BE2C (cell line): ENCODE results near the gene ALOX15B.

ENCODE experiments used
- DNase-seq: peaks from one replicate; pipeline ENCODE4 v3.0.0-alpha.2; 2020
- H3K27me3 ChIP-seq: fragments of 250-450 bp; sonication (Bioruptor Pico); 2 replicates; pipeline ENCODE4 v1.5.1; 2020; ENCODE audit warnings: mild to moderate bottlenecking
- H3K36me3 ChIP-seq: fragments of 250-450 bp; sonication (Bioruptor Pico); 2 replicates; pipeline ENCODE4 v1.5.1; 2020; ENCODE audit warnings: mild to moderate bottlenecking
- H3K4me1 ChIP-seq: fragments of 250-450 bp; sonication (Bioruptor Pico); 2 replicates; pipeline ENCODE4 v1.5.1; 2020
- H3K4me3 ChIP-seq: 2 replicates; pipeline ENCODE4 v1.5.1; 2011; ENCODE audit warnings: low read depth, low read length
- H3K9me3 ChIP-seq: fragments of 250-450 bp; sonication (Bioruptor Pico); 2 replicates; pipeline ENCODE4 v1.5.1; 2020
- CTCF ChIP-seq: IDR thresholded peaks from 2 replicates; pipeline ENCODE4 v1.5.1; 2012; ENCODE audit warnings: mild to moderate bottlenecking, low read depth, low read length

The ALOX15B gene

GRCh38 chr17:8048736-8049135 is 9.9 kb downstream of the ALOX15B start:
- TF ChIP-seq CTCF = no peak
- no peaks in the 10 kb centered on the region for H3K27me3 ChIP-seq
- H3K36me3 ChIP-seq = no peaks in the 10 kb centered on the region
- no peak for DNase-seq
- H3K4me1 ChIP-seq = no peaks in the 10 kb centered on the region
- H3K4me3 ChIP-seq = no peak overlapping the region
- H3K9me3 ChIP-seq = no peaks in the 10 kb centered on the region

GRCh38 chr17:8051831-8052230 is 13.0 kb downstream of the ALOX15B start:
- no peak for TF ChIP-seq CTCF
- no peaks in the 10 kb centered on the region for H3K9me3 ChIP-seq
- no peaks in the 10 kb centered on the region for H3K4me1 ChIP-seq
- no peak overlapping the region for H3K4me3 ChIP-seq
- no peaks in the 10 kb centered on the region for H3K36me3 ChIP-seq
- DNase-seq = no peak
- no peaks in the 10 kb centered on the region for H3K27me3 ChIP-seq

GRCh38 chr17:8052256-8053252 is 13.7 kb downstream of the ALOX15B start:
- no peaks in the 10 kb centered on the region for H3K36me3 ChIP-seq
- H3K27me3 ChIP-seq = no peaks in the 10 kb centered on the region
- no peaks in the 10 kb centered on the region for H3K4me1 ChIP-seq
- no peaks in the 10 kb centered on the region for H3K9me3 ChIP-seq
- no peak overlapping the region for H3K4me3 ChIP-seq
- no peak for DNase-seq
- no peak for TF ChIP-seq CTCF

- no peaks in the 10 kb centered on the region for H3K9me3 ChIP-seq
- no peaks in the 10 kb centered on the region for H3K36me3 ChIP-seq
- TF ChIP-seq CTCF = no peak
- H3K4me1 ChIP-seq = no peaks in the 10 kb centered on the region
- no peaks in the 10 kb centered on the region for H3K27me3 ChIP-seq
- no peak for DNase-seq
- no peak overlapping the region for H3K4me3 ChIP-seq
Observed at GRCh38 chr17:8053600-8053999, 14.7 kb downstream of the ALOX15B start.

GRCh38 chr17:8055851-8056231 is 17.0 kb downstream of the ALOX15B start:
- Histone ChIP-seq H3K9me3 (no peaks in the 10 kb centered on the region), H3K36me3 (no peaks in the 10 kb centered on the region), H3K27me3 (peaks cover 10% of the 10 kb centered on the region), H3K4me1 (no peaks in the 10 kb centered on the region), H3K4me3 (no peak overlapping the region)
- TF ChIP-seq CTCF = no peak
- no peak for DNase-seq
